Mammary epithelial cell (primary cell): ENCODE results near the gene GPR158.

Experiments used
- EZH2 ChIP-seq: IDR thresholded peaks from 2 replicates; pipeline ENCODE4 v1.6.1; 2012; ENCODE audit warnings: low read length, inconsistent platforms, borderline replicate concordance
- TF ChIP-seq, protein P1 (sequence below), 2 donors: IDR thresholded peaks in 1 of 2; conservative IDR thresholded peaks in 1 of 2; 2 replicates each; pipeline ENCODE4 v1.5.1; 2011 to 2012; ENCODE audit warnings: inconsistent platforms in 2 of 2, low read length in 2 of 2, mild to moderate bottlenecking in 2 of 2, control low read depth in 1 of 2, low read depth in 1 of 2; ENCODE audit not compliant: insufficient read depth in 1 of 2; ENCODE audit errors: extremely low read depth in 1 of 2

DNA sequence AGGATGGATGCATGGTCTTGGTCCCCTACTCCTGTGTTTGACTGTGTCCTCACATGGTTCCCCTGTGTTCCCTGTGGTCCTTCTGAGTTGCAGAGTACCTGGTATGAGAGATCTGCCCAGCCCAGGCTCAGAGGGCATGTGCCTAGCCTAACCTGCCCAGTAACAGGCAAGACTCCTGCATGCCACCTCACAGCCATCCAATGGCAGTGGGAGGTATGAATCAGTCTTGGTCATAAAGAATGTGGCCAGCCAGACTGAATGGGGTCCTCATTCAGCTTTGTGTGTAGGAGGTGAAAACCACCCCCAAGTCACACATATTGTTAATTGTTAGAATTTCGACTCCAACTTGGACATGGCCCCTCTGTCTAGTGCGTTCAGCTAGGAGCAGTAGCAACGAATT is 17.2 kb upstream of the GPR158 start:
- TF ChIP-seq, protein P1, sequence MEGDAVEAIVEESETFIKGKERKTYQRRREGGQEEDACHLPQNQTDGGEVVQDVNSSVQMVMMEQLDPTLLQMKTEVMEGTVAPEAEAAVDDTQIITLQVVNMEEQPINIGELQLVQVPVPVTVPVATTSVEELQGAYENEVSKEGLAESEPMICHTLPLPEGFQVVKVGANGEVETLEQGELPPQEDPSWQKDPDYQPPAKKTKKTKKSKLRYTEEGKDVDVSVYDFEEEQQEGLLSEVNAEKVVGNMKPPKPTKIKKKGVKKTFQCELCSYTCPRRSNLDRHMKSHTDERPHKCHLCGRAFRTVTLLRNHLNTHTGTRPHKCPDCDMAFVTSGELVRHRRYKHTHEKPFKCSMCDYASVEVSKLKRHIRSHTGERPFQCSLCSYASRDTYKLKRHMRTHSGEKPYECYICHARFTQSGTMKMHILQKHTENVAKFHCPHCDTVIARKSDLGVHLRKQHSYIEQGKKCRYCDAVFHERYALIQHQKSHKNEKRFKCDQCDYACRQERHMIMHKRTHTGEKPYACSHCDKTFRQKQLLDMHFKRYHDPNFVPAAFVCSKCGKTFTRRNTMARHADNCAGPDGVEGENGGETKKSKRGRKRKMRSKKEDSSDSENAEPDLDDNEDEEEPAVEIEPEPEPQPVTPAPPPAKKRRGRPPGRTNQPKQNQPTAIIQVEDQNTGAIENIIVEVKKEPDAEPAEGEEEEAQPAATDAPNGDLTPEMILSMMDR (conservative IDR thresholded peaks at IDR 0.05 in 1 of 2, IDR thresholded peaks at IDR 0.05 in 1 of 2; ENCODE audit: extremely low read depth in 1 of 2, insufficient read depth in 1 of 2, low read depth in 1 of 2, low read length in 2 of 2) = no peak
- TF ChIP-seq EZH2 = no peak
